GM12864 (cell line): ENCODE measurements around the gene NPHP1.

Experiments
- DNase-seq: peaks from one replicate; pipeline ENCODE4 v3.0.0-alpha.2; 2011; ENCODE audit warnings: low read depth
- H3K4me3 ChIP-seq: 2 replicates; pipeline ENCODE4 v1.5.1; 2011; ENCODE audit warnings: mild to moderate bottlenecking, low read depth, low read length, control low read depth
- TF ChIP-seq, protein P1 (sequence below): IDR thresholded peaks from 2 replicates; pipeline ENCODE4 v1.5.1; 2011; ENCODE audit warnings: low read depth, mild to moderate bottlenecking, moderate library complexity, low read length, control low read depth, inconsistent platforms; ENCODE audit errors: missing control alignments

NPHP1 gene

DNA sequence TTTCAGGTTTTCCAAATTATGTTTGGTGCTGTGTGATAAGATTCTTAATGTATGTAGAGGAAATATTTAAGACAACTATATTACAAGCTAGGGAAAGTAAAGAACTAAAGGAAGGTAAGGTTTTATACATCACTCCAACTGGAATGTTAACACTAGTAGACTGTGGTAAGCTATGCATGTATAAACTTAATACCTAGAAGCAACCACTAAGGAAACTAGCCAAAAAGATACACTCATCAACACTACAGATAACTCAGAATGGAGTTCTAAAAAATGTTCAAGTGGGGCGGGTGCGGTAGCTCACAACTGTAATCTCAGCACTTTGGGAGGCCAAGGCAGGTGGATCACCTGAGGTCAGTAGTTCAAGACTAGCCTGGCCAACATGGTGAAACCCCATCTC, 51.4 kb downstream of the NPHP1 start:
- DNase-seq, result no peak
- no peak overlapping the region for H3K4me3 ChIP-seq
- TF ChIP-seq, protein P1, sequence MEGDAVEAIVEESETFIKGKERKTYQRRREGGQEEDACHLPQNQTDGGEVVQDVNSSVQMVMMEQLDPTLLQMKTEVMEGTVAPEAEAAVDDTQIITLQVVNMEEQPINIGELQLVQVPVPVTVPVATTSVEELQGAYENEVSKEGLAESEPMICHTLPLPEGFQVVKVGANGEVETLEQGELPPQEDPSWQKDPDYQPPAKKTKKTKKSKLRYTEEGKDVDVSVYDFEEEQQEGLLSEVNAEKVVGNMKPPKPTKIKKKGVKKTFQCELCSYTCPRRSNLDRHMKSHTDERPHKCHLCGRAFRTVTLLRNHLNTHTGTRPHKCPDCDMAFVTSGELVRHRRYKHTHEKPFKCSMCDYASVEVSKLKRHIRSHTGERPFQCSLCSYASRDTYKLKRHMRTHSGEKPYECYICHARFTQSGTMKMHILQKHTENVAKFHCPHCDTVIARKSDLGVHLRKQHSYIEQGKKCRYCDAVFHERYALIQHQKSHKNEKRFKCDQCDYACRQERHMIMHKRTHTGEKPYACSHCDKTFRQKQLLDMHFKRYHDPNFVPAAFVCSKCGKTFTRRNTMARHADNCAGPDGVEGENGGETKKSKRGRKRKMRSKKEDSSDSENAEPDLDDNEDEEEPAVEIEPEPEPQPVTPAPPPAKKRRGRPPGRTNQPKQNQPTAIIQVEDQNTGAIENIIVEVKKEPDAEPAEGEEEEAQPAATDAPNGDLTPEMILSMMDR, result no peak

DNA sequence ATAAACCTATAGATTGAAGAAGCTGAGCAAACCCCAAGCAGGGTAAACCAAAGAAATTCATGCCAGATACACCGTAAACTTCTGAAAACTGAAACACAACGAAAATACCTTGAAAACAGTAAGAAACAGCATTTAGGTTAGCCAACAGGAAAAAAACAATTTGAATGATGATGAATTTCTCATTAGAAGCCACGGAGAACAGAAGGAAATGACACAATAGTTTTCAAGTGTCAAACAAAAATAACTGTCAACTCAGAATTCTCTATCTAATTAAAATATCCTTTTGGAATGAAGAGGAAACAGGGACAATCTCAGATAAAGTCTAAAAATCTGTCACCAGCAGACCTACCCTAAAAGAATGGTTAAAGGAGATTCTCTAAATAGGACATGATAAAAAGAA, 51.9 kb downstream of the NPHP1 start:
- no peak overlapping the region for H3K4me3 ChIP-seq
- TF ChIP-seq, protein P1, result no peak

DNA sequence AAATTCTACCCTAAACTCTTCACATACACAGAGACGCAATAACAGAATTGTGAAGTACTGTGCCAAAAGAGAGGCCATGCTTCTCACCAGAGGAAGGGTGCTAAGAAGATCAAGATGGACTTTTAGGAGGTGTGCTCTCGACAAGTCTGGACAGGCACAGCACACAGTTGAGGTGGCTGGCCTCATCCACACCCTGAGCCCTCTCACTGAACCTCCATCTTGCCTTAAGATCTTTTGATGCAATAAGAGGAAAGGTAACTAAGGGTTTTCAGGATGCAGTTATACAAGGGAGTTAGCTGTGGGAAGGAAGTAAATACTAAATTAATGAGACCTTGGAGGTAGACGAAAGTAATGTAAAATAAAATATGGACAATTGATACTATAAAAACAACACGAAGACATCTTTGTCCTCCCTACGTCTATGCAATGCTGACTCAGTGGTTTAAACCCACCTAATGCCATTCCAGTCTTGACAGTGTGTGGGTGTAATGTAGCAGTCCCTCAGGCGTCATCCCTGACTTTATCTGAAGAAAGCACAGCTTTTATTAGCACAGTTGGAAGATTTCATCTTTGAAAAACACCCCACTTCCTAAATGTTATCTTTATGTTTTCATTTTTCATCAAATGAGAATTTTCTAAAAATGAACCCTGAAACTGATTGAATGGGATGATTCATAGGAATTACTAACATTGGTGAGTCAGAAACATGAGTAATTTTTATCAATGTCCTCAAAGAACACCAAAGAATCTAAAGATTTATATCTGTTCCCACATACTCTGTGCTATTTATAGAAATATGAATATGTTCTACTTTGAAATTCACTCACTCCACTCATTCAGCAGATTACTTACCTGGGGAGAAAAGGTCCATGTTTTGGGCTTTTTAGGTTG, 55.2 kb downstream of the NPHP1 start:
- DNase-seq, result no peak
- H3K4me3 ChIP-seq, result no peak overlapping the region
- TF ChIP-seq, protein P1, result no peak

More for the DNA sequence above, 51.9 kb downstream of the NPHP1 start:
- DNase-seq, result no peak

DNA sequence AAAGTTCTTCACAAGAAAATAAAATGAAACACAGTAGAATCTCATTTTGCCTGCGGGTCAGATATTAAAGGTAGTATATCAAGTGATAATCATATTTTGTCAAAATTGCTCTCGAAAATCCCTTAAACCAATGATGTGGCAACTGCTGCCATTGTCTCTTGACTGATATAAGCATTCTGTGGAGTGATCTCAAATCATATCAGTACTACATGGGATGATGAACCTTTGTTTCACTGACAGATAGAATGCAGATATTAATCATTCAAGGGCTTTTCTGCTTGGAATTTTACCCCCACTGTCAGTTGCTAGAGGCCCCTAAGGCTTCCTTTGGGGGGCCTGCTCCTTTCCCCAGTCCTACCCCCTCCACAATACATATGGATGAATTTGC, 57.9 kb downstream of the NPHP1 start:
- TF ChIP-seq, protein P1, result no peak
- H3K4me3 ChIP-seq, result no peak overlapping the region
- DNase-seq, result no peak

DNA sequence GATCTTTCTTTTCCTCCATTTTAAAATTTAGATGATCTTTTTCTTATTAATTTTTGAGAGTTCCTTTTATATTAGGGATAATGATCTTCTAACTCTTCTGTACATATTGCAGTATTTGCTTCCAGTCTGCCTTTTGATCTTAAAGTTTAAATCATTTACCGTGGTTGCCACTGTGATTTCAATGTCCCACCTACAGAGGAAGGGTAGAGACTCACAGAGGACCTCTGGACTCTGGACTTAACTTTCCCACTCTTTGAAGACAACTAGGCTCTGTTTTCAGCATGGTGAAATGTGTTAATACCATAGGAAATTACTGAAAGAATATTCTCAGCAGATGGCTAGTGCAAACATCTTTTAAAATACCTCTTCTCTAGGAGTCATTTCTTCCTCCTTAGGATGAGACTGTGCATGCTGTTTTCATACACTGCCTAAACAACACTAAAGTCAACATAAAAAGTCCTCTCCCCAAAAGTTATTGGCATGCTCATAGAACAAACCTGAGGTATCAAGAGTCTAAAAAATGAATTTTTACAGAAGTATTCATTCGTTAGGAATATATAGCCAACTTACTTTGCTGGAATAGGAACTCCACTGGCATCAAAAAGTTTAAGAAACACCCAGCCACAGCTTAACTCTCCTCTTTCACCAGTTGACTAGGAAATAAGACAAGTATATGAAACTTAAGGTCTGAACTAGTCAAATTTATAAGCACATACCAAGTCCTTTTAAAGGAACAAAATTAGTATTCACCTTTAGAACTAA, 58.4 kb downstream of the NPHP1 start:
- TF ChIP-seq, protein P1, result no peak
- H3K4me3 ChIP-seq, result no peak overlapping the region
- DNase-seq, result no peak

DNA sequence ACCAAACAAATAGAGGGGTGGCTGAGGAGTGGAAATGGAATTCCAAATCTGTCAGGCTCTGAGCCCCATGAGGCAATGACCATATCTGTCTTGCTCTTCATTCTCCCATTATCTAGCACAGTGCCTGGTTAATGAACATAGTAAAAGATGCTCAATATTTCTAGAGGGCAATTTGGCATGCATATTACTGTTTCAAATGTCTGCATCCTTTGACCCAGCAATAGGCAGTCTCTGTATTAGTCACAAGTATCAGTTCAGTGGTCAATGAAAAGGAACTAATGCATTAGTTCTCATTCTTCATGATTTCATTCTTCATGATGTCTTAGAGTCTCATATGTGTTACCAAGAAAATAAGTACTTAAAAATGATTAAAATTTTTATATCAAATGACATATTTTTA, 60.8 kb downstream of the NPHP1 start:
- H3K4me3 ChIP-seq, result no peak overlapping the region
- DNase-seq, result no peak
- TF ChIP-seq, protein P1, result no peak
